ENCODE data around the gene PTPRN. TPM values are rescaled to one million over a fixed set of nuclear protein-coding genes. Genes with fewer than 3 reads are reported as not detected.
A peak's percentile ranks its signal among the peaks of the same experiment; 100 is the strongest.

The PTPRN gene
- total and polyA plus RNA-seq, 2 of the 8 experiments (the other 6 are each of a cell fraction or from before 2014, with no cell fraction given), result 5.4 to 8.2 TPM

DNA sequence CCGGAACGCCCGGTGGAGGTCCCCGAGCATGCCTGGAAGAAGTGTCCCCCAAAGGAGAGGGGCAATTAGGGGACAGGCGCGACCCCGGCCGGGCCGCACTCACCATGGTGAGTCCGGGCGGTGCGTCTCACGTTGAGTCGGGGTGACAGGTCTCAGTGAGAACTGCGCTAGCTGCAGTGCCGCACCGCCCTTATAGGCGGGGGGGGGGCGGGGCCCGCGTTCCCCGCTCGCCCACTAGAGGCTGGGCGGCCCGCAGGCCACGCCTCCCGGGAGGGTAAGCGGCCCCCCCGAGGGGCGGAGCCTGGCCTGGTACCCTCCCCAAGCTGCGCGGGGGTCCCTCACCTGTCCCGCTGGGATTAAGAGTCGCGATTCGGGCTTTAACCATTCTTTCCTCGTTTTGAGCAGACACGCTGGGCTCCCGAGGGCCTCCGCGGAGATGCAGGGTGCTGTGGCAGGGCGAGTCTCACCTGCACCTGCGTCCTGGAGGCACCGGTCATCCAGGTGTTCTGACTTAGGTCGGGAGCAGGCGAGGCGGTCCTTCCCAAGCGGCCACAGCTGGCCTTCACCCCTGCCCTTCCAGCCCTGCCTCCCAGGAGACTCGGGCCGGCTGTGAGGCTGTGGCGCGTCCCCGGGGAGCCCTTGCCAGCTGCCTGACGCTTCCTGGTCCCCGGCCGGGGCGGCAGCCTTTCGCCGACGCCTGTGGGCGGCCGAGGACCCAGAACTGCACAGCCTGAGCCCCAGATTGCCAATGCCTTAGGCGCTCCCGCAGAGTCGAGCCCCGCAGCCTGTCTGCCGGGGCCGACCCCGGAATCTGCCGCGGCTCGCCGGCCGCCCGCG, 55.2 kb downstream of the PTPRN start, which contains the start of gene TUBA4A (continued):
- TF ChIP-seq SIN3A (conservative IDR thresholded peaks at IDR 0.05 in 1 of 2, IDR thresholded peaks at IDR 0.05 in 1 of 2; ENCODE audit: low read depth in 1 of 2, low read length in 2 of 2), result no peak
- TF ChIP-seq SUZ12 (IDR thresholded peaks at IDR 0.05; ENCODE audit: low read length), result peak; percentile 80; the same call in 1 of the 2 replicates
- TF ChIP-seq CTBP2 (IDR thresholded peaks at IDR 0.05; ENCODE audit: borderline replicate concordance, insufficient read depth, insufficient read length, low read length), result peak; percentile 35
- peak; percentile 70 for TF ChIP-seq EZH2 (IDR thresholded peaks at IDR 0.05; ENCODE audit: low read depth, low read length, severe bottlenecking)
- peak; percentile 62; the same call in 1 of the 2 replicates for TF ChIP-seq TAF1 (IDR thresholded peaks at IDR 0.05; ENCODE audit: low read depth, low read length)
- TF ChIP-seq TCF12 (IDR thresholded peaks at IDR 0.05; ENCODE audit: low read depth, low read length), result peak; percentile 44; the same call in 1 of the 2 replicates
- peak; percentile 79 for TF ChIP-seq SP4 (IDR thresholded peaks at IDR 0.05; ENCODE audit: low read length)
- TF ChIP-seq NRF1 (IDR thresholded peaks at IDR 0.05; ENCODE audit: low read depth, low read length), result 0 out of 2 replicates have a peak, but pooled peaks have one; percentile 5
- TF ChIP-seq POLR2AphosphoS5 (IDR thresholded peaks at IDR 0.05; ENCODE audit: low read depth, low read length), result peak; percentile 62
- peak; percentile 5 for TF ChIP-seq ASH2L (IDR thresholded peaks at IDR 0.05; ENCODE audit: low read length)
- TF ChIP-seq TBP (IDR thresholded peaks at IDR 0.05; ENCODE audit: low read depth, low read length), result peak; percentile 81
- TF ChIP-seq KDM1A (IDR thresholded peaks at IDR 0.05; ENCODE audit: borderline replicate concordance, low read length), result no peak
- TF ChIP-seq SP1 (IDR thresholded peaks at IDR 0.05; ENCODE audit: low read depth, low read length), result peak; percentile 76
- TF ChIP-seq RFX5 (IDR thresholded peaks at IDR 0.05; ENCODE audit: borderline replicate concordance, low read depth, low read length), result no peak
- TF ChIP-seq RBBP5 (IDR thresholded peaks at IDR 0.05; ENCODE audit: borderline replicate concordance, low read depth, low read length), result no peak
